ENCODE measurements around the gene NCEH1. TPM values are rescaled to one million over a fixed set of nuclear protein-coding genes. Genes with fewer than 3 reads are reported as not detected.
A peak's percentile ranks its signal among the peaks of the same experiment; 100 is the strongest.

NCEH1 gene
- polyA plus RNA-seq, 1 of the 3 experiments (the other 2 are of a cell fraction), result 7.5 TPM

- TF ChIP-seq JUND (IDR thresholded peaks at IDR 0.05), result no peak
- TF ChIP-seq SIN3A (IDR thresholded peaks at IDR 0.05; ENCODE audit: borderline replicate concordance, low read depth, low read length), result no peak
- 0 out of 2 replicates have a peak, but pooled peaks have one; percentile 16 for TF ChIP-seq PBX3 (IDR thresholded peaks at IDR 0.05)
- TF ChIP-seq, protein P1, sequence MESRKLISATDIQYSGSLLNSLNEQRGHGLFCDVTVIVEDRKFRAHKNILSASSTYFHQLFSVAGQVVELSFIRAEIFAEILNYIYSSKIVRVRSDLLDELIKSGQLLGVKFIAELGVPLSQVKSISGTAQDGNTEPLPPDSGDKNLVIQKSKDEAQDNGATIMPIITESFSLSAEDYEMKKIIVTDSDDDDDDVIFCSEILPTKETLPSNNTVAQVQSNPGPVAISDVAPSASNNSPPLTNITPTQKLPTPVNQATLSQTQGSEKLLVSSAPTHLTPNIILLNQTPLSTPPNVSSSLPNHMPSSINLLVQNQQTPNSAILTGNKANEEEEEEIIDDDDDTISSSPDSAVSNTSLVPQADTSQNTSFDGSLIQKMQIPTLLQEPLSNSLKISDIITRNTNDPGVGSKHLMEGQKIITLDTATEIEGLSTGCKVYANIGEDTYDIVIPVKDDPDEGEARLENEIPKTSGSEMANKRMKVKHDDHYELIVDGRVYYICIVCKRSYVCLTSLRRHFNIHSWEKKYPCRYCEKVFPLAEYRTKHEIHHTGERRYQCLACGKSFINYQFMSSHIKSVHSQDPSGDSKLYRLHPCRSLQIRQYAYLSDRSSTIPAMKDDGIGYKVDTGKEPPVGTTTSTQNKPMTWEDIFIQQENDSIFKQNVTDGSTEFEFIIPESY (IDR thresholded peaks at IDR 0.05; ENCODE audit: borderline replicate concordance, low read depth), result no peak
- TF ChIP-seq, protein P2, sequence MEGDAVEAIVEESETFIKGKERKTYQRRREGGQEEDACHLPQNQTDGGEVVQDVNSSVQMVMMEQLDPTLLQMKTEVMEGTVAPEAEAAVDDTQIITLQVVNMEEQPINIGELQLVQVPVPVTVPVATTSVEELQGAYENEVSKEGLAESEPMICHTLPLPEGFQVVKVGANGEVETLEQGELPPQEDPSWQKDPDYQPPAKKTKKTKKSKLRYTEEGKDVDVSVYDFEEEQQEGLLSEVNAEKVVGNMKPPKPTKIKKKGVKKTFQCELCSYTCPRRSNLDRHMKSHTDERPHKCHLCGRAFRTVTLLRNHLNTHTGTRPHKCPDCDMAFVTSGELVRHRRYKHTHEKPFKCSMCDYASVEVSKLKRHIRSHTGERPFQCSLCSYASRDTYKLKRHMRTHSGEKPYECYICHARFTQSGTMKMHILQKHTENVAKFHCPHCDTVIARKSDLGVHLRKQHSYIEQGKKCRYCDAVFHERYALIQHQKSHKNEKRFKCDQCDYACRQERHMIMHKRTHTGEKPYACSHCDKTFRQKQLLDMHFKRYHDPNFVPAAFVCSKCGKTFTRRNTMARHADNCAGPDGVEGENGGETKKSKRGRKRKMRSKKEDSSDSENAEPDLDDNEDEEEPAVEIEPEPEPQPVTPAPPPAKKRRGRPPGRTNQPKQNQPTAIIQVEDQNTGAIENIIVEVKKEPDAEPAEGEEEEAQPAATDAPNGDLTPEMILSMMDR (IDR thresholded peaks at IDR 0.05), result no peak
- no peak for TF ChIP-seq YY1 (IDR thresholded peaks at IDR 0.05; ENCODE audit: low read depth)
Measured at GRCh38 chr3:172646439-172647015, 64.3 kb downstream of the NCEH1 start (continued).

GRCh38 chr3:172644258-172644657 lies 66.6 kb downstream of the NCEH1 start:
- CTCF ChIA-PET, result interaction anchor here (0.8 to 1.5 kb wide), 2 partner anchors 29 to 128 kb away, joined by 3 to 4 read pairs; no protein-coding TSS in a partner anchor

More at GRCh38 chr3:172644258-172644657, 66.6 kb downstream of the NCEH1 start:
- Histone ChIP-seq H3K4me1 (ENCODE audit: control insufficient read depth in 1 of 2, insufficient read depth in 2 of 2, low read depth in 1 of 2, low read length in 1 of 2) (peaks cover 3 to 5% of the 10 kb centered on the region in 2 experiments; a peak in 3 of 4 replicates), H3F3A (replicated peaks; ENCODE audit: insufficient read depth) (peaks cover 5% of the 10 kb centered on the region), H3K4me2 (no peak overlapping the region), H3K9ac (no peak overlapping the region), H4K20me1 (ENCODE audit: insufficient read depth) (no peaks in the 10 kb centered on the region), H3K27ac (ENCODE audit: low read depth in 2 of 2, low read length in 1 of 2) (no peak overlapping the region), H3K9me3 (no peaks in the 10 kb centered on the region), H3K27me3 (ENCODE audit: insufficient read depth) (no peaks in the 10 kb centered on the region), H3K36me3 (replicated peaks in 1 of 2; ENCODE audit: control insufficient read depth in 1 of 2, insufficient read depth in 2 of 2, low read length in 1 of 2) (peaks cover 0 to 10% of the 10 kb centered on the region in 2 experiments), H3K79me2 (ENCODE audit: insufficient read depth) (peaks cover 4% of the 10 kb centered on the region; the same call in 1 of the 2 replicates), H3K4me3 (ENCODE audit: low read depth in 2 of 2, low read length in 1 of 2) (no peak overlapping the region), H3K9me2 (no peaks in the 10 kb centered on the region), H2AFZ (ENCODE audit: low read depth) (no peak overlapping the region)
- no peak for DNase-seq
- WGBS (ENCODE audit: low lambda C conversion rate), result 100% methylated on average over 3 of the region's 3 CpGs
- TF ChIP-seq, protein P3, sequence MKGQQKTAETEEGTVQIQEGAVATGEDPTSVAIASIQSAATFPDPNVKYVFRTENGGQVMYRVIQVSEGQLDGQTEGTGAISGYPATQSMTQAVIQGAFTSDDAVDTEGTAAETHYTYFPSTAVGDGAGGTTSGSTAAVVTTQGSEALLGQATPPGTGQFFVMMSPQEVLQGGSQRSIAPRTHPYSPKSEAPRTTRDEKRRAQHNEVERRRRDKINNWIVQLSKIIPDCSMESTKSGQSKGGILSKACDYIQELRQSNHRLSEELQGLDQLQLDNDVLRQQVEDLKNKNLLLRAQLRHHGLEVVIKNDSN (IDR thresholded peaks at IDR 0.05; ENCODE audit: borderline replicate concordance, low read depth), result no peak
- TF ChIP-seq JUND (IDR thresholded peaks at IDR 0.05), result no peak
- no peak for TF ChIP-seq FOSL2 (IDR thresholded peaks at IDR 0.05; ENCODE audit: borderline replicate concordance, low read depth)
- TF ChIP-seq IRF3 (IDR thresholded peaks at IDR 0.05; ENCODE audit: low read depth, low read length), result no peak
- TF ChIP-seq CHD2 (IDR thresholded peaks at IDR 0.05; ENCODE audit: low read length, partially characterized antibody), result no peak
- TF ChIP-seq FOXM1 (IDR thresholded peaks at IDR 0.05; ENCODE audit: low read depth), result no peak
- no peak for TF ChIP-seq ELF1 (IDR thresholded peaks at IDR 0.05)
- no peak for TF ChIP-seq RXRA (IDR thresholded peaks at IDR 0.05; ENCODE audit: borderline replicate concordance, low read depth)
- no peak for TF ChIP-seq TEAD4 (IDR thresholded peaks at IDR 0.05; ENCODE audit: borderline replicate concordance, insufficient read depth)
- TF ChIP-seq REST (IDR thresholded peaks at IDR 0.05; ENCODE audit: low read depth, low read length), result no peak
- TF ChIP-seq USF2 (IDR thresholded peaks at IDR 0.05; ENCODE audit: borderline replicate concordance, low read depth, low read length), result no peak
- TF ChIP-seq SIN3A (IDR thresholded peaks at IDR 0.05; ENCODE audit: borderline replicate concordance, low read depth, low read length), result no peak
- TF ChIP-seq RAD21 (IDR thresholded peaks at IDR 0.05; ENCODE audit: low read length), result no peak
- no peak for TF ChIP-seq MEF2A (IDR thresholded peaks at IDR 0.05; ENCODE audit: borderline replicate concordance, low read depth)
- POLR2A ChIA-PET, result no interaction called here
